ENCODE data around the gene C2orf68. TPM values are rescaled to one million over a fixed set of nuclear protein-coding genes. Genes with fewer than 3 reads are reported as not detected.

C2orf68 gene
- polyA plus RNA-seq, 3 donors, result 24.2 to 32.9 (median 30.7) TPM

GRCh38 chr2:85564144-85564563 lies 47.7 kb downstream of the C2orf68 start:
- H3K27ac Mint-ChIP-seq, result peak overlapping the region; percentile 87 to 96 (median 92)

More at GRCh38 chr2:85564144-85564563, 47.7 kb downstream of the C2orf68 start:
- Histone ChIP-seq H2AFZ (ENCODE audit: insufficient read depth, low read depth, low read length, poor library complexity, severe bottlenecking) (peak overlapping the region; percentile 36), H3K27me3 (ENCODE audit: control insufficient read depth in 2 of 2, insufficient read depth in 2 of 2, low read length in 2 of 2) (no peaks in the 10 kb centered on the region), H3K9me3 (replicated peaks in 1 of 2; ENCODE audit: control insufficient read depth in 1 of 2, insufficient read depth in 1 of 2, low read length in 2 of 2) (no peaks in the 10 kb centered on the region), H3K9ac (ENCODE audit: insufficient read depth, low read length, poor library complexity, severe bottlenecking) (no peak overlapping the region), H3K4me3 (replicated peaks in 1 of 3; ENCODE audit: low read depth in 2 of 3, low read length in 3 of 3) (peak overlapping the region in 1 of 3 experiments; percentile 52), H3K36me3 (replicated peaks in 1 of 2; ENCODE audit: control insufficient read depth in 1 of 2, insufficient read depth in 2 of 2, low read length in 2 of 2) (peaks cover 0 to under 1% of the 10 kb centered on the region in 2 donors), H3K27ac (ENCODE audit: low read depth in 1 of 2, low read length in 2 of 2) (peak overlapping the region; percentile 63 to 78), H3K4me2 (replicated peaks; ENCODE audit: extremely low read depth, low read length, poor library complexity, severe bottlenecking) (peak overlapping the region; percentile 72), H3K4me1 (ENCODE audit: control insufficient read depth in 1 of 2, insufficient read depth in 2 of 2, low read length in 2 of 2) (peaks cover 44 to 52% of the 10 kb centered on the region in 2 donors), H4K20me1 (ENCODE audit: insufficient read depth, low read length) (no peaks in the 10 kb centered on the region), H3K79me2 (ENCODE audit: insufficient read depth, low read length) (peaks cover 26% of the 10 kb centered on the region)
- DNase-seq, result peak; percentile 79 to 90 (median 85)
- Mint-ChIP-seq H3K4me3 (peak overlapping the region in 1 of 2 donors; percentile 57), H3K9me3 (peaks cover 0 to 2% (median 0%) of the 10 kb centered on the region in 7 donors), H3K36me3 (peaks cover 0 to 4% of the 10 kb centered on the region in 2 donors), H3K4me1 (peaks cover 43% of the 10 kb centered on the region), H3K27me3 (ENCODE audit: low read depth in 3 of 3) (no peaks in the 10 kb centered on the region)
- no peak for TF ChIP-seq CTCF (IDR thresholded peaks at IDR 0.05)
- 67% methylated on average over 4 of the region's 5 CpGs for WGBS (ENCODE audit: insufficient coverage)
- intact Hi-C loops (cut with micrococcal nuclease), result loop anchor here in 1 of 2 donors (5.0 kb wide), 1 partner anchor 38 kb away; the partner anchor contains the start of gene TMEM150A

Measured in CD14-positive monocyte (primary cell).